Measurements from ENCODE around the gene KCNIP1.

Gene KCNIP1

DNA sequence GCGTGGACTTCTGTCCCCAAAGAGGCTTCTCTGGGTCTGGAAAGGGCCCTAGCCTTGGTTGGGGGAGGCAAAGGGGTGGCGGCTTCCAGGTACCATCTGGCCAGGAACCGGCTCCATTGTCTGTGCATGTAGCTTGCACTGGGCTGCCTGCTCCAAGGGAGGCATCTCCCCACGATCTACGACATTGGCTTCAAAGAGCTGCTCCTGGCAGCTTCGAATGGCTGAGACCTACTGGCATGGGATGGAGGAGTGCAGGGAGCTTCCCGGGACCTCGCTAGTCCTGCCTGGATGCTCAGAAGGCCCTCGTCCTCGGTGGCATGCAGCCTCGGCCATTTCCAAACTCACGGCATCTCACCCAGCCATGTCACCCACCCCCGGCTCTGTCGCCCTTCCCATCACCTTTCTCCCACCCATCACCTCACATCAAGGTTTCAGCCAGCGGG is 137.8 kb downstream of the KCNIP1 start:
- Histone ChIP-seq H3K27me3 (peaks cover 0 to 31% of the 10 kb centered on the region in 2 donors), H3K36me3 (no peaks in the 10 kb centered on the region), H3K4me1 (no peaks in the 10 kb centered on the region), H3K9me3 (no peaks in the 10 kb centered on the region), H3K4me3 (no peak overlapping the region), H3K27ac (no peak overlapping the region)
- peak in 1 of 2 donors; percentile 51 for DNase-seq
- intact Hi-C loops (cut with DNase I; ENCODE audit: low total_unique reads), result loop anchor here (10.0 kb wide), 1 partner anchor 153 kb away; no protein-coding TSS in a partner anchor
- TF ChIP-seq, protein P1, sequence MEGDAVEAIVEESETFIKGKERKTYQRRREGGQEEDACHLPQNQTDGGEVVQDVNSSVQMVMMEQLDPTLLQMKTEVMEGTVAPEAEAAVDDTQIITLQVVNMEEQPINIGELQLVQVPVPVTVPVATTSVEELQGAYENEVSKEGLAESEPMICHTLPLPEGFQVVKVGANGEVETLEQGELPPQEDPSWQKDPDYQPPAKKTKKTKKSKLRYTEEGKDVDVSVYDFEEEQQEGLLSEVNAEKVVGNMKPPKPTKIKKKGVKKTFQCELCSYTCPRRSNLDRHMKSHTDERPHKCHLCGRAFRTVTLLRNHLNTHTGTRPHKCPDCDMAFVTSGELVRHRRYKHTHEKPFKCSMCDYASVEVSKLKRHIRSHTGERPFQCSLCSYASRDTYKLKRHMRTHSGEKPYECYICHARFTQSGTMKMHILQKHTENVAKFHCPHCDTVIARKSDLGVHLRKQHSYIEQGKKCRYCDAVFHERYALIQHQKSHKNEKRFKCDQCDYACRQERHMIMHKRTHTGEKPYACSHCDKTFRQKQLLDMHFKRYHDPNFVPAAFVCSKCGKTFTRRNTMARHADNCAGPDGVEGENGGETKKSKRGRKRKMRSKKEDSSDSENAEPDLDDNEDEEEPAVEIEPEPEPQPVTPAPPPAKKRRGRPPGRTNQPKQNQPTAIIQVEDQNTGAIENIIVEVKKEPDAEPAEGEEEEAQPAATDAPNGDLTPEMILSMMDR (IDR thresholded peaks at IDR 0.05), result no peak

DNA sequence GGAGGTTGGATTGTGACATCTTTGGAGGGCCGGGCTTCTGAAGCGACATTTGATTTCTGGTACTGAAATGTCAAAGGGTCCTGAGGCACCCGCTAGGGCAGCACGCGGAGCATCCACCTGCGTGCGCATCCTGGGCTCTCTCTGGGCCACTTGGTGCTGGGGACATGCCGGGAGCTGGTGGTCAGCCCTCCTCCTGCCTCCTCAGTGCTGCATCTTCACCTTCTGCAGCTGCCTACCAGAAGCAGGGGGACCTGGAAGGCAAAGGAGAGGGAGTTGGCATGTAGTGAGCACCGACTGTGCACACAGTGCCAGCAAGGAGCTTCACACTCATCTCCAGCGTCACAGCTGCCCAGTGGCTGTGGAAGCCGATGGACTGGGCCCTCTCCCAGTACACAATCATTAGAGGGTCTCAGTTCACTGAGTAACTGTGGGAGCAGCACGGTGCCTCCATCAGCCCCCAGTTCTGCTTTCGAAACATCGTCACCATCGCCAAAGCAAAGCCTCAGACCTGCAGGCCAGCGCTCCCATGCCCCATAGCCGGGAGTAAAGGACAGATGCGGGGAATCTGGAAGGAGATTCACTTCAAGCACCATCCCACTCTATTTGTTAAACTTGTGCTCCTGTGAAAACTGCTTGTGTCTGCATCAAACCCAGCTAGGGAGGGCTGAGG is 138.4 kb downstream of the KCNIP1 start:
- no peaks in the 10 kb centered on the region for H3K9me3 ChIP-seq
- DNase-seq, result peak in 1 of 2 donors; percentile 45
- TF ChIP-seq, protein P1 (IDR thresholded peaks at IDR 0.05), result no peak
- peaks cover 0 to 31% of the 10 kb centered on the region in 2 donors for H3K27me3 ChIP-seq
- H3K4me1 ChIP-seq, result no peaks in the 10 kb centered on the region
- H3K27ac ChIP-seq, result no peak overlapping the region
- intact Hi-C loops (cut with DNase I; ENCODE audit: low total_unique reads), result loop anchor here (10.0 kb wide), 1 partner anchor 153 kb away; no protein-coding TSS in a partner anchor
- H3K4me3 ChIP-seq, result no peak overlapping the region
- H3K36me3 ChIP-seq, result no peaks in the 10 kb centered on the region

DNA sequence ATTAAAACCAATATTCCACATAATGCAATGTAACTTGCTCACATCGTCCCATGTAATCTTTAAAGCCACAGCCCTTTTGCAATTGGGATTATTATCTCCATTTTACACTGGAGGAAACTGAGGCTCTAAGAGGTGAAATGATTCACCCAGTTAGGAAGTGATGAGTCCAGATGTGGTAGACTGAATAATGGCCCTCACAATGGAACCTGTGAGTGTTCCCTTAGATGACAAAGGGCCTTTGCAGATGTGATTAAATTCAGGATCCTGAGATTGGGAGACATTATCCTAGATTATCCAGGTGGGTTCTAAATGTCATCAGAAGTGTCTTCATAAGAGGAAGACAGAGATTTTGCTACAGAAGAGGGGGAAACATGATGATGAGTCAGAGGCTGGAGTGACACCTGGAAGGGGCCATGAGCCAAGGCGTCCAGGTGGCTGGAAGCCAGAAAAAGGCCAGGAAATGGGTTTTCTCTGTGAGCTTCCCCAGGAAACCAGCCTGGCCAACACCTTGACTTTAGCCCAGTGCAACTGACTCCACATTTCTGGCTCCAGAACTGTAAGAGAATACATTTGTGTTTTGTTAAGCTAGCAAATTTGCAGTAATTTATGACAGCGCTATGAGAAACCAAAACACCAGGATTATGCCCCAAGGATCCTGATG is 139.1 kb downstream of the KCNIP1 start:
- no peaks in the 10 kb centered on the region for H3K36me3 ChIP-seq
- H3K4me3 ChIP-seq, result no peak overlapping the region
- peak in 1 of 2 donors; percentile 55 for DNase-seq
- no peaks in the 10 kb centered on the region for H3K4me1 ChIP-seq
- intact Hi-C loops (cut with DNase I; ENCODE audit: low total_unique reads), result loop anchor here (10.0 kb wide), 1 partner anchor 152 kb away; no protein-coding TSS in a partner anchor
- TF ChIP-seq, protein P1 (IDR thresholded peaks at IDR 0.05), result no peak
- no peaks in the 10 kb centered on the region for H3K9me3 ChIP-seq
- H3K27ac ChIP-seq, result no peak overlapping the region
- peaks cover 0 to 31% of the 10 kb centered on the region in 2 donors for H3K27me3 ChIP-seq

DNA sequence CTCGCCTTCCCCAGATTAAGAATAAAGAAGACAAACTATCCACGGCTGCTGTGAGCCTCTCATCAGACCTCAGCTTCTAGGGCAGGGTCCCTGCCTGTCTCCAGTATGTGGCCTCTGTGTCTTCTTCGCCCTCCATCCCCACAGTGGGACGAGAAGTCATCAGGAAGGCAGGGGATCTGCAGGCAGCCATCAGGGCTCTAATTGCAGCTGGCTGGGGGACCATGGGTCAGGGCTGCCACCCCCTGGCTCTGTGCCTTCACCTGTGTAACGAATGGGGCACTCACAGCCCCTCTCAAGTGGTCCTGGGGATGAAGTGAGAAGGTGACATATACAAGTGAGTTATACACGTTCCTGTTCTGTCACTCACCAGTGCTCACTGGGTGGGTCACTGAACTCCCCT is 139.8 kb downstream of the KCNIP1 start:
- TF ChIP-seq, protein P1 (IDR thresholded peaks at IDR 0.05), result no peak
- Histone ChIP-seq H3K27ac (no peak overlapping the region), H3K27me3 (peaks cover 0 to 31% of the 10 kb centered on the region in 2 donors), H3K9me3 (no peaks in the 10 kb centered on the region), H3K36me3 (no peaks in the 10 kb centered on the region), H3K4me3 (no peak overlapping the region), H3K4me1 (no peaks in the 10 kb centered on the region)
- intact Hi-C loops (cut with DNase I; ENCODE audit: low total_unique reads), result loop anchor here (10.0 kb wide), 1 partner anchor 151 kb away; no protein-coding TSS in a partner anchor
- DNase-seq, result peak in 1 of 2 donors; percentile 55

DNA sequence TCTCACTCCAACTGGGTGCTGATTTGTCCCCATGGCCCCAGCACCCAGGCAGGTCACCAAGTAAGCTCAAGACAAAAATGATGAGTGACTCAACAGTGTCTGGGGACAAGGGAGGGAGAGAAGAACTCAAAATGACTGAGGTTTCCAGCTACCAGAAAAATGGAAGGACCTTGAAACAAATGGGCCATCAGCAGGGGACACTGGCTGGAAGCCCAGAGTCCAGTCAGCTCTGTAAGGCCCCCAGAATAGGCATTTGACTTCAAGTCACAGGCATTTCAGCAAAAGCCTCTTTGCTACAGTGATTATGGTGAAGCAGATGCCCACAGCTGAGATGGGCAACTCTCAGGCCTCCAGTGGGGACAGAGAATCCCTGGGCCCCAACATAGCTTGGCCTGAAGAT is 140.7 kb downstream of the KCNIP1 start:
- peak in 1 of 2 donors; percentile 3 for DNase-seq
- Histone ChIP-seq H3K36me3 (no peaks in the 10 kb centered on the region), H3K4me1 (no peaks in the 10 kb centered on the region), H3K9me3 (no peaks in the 10 kb centered on the region), H3K4me3 (no peak overlapping the region), H3K27ac (no peak overlapping the region), H3K27me3 (peaks cover 0 to 28% of the 10 kb centered on the region in 2 donors)
- TF ChIP-seq, protein P1 (IDR thresholded peaks at IDR 0.05), result no peak
- intact Hi-C loops (cut with DNase I; ENCODE audit: low total_unique reads), result loop anchor here (10.0 kb wide), 1 partner anchor 150 kb away; no protein-coding TSS in a partner anchor
